Dendritic cell treated with granulocyte-macrophage colony-stimulating factor and Interleukin-4, amounts not matched to agents 40 ng/mL and 50 ng/mL, for 4 days (primary cell): ENCODE measurements around the gene SHISAL2A.

Experiments
- H3K27ac Mint-ChIP-seq: one replicate; pipeline ENCODE4 v1.8.0; 2022; ENCODE audit warnings: mild to moderate bottlenecking, mixed read lengths
- H3K27me3 Mint-ChIP-seq: one replicate; pipeline ENCODE4 v1.8.0; 2022; ENCODE audit warnings: mild to moderate bottlenecking, mixed read lengths
- H3K36me3 Mint-ChIP-seq: one replicate; pipeline ENCODE4 v1.8.0; 2022; ENCODE audit warnings: low read depth, mixed read lengths
- H3K4me1 Mint-ChIP-seq: one replicate; pipeline ENCODE4 v1.8.0; 2022; ENCODE audit warnings: low read depth, mixed read lengths
- H3K4me3 Mint-ChIP-seq: one replicate; pipeline ENCODE4 v1.8.0; 2022; ENCODE audit warnings: mild to moderate bottlenecking, moderate library complexity, mixed read lengths
- H3K9me3 Mint-ChIP-seq: one replicate; pipeline ENCODE4 v1.8.0; 2022; ENCODE audit warnings: mixed read lengths
- intact Hi-C: fragments of 100-400 bp; cut with micrococcal nuclease; formaldehyde crosslinking; loops from one replicate; pipeline ENCODE4 v1.15.0; 2022

SHISAL2A gene

DNA sequence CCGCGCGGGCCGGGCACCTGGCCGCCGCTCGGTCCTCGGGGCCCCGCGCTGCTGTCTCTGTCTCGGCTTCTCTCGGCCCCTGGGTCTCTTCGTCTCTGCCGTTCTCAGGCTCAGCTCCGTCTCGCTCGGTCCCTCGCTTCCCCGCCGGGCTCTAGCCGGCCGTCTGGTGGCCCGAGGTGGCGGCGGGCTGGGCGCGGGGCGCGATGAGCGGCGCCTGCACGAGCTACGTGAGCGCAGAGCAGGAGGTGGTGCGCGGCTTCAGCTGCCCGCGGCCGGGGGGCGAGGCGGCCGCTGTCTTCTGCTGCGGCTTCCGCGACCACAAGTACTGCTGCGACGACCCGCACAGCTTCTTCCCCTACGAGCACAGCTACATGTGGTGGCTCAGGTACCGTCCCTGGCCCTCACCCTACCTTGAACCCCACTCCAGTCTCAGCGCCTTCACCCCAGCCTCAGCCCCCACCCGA is 355 bp downstream of the SHISAL2A start:
- no peak overlapping the region for H3K27ac Mint-ChIP-seq
- H3K4me1 Mint-ChIP-seq: peaks cover 42% of the 10 kb centered on the region

DNA sequence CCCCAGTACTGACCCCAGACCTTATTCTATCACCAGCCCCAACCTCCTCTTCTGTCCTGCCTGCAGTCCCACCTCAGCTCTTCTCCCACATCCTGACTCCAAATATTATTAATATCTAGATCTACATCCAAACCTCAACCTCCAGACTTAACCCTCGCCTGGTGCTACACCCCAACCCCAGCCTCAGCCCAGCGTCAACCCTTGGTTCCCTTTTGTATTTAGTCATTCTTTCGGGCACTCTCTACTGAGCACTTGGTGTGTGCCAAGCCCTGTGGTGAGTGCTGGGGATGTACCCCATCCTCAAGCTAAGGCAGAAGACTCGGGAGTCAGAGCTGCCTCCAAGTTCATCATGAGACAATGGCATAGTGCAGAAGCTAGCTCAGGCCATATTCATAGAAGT is 1.1 kb downstream of the SHISAL2A start:
- Mint-ChIP-seq H3K4me1 (peaks cover 43% of the 10 kb centered on the region), H3K4me3 (no peak overlapping the region), H3K27ac (no peak overlapping the region), H3K9me3 (no peaks in the 10 kb centered on the region), H3K27me3 (peaks cover 33% of the 10 kb centered on the region), H3K36me3 (no peaks in the 10 kb centered on the region)
- intact Hi-C loops: no loop called here

More for the DNA sequence above, 355 bp downstream of the SHISAL2A start:
- H3K36me3 Mint-ChIP-seq: no peaks in the 10 kb centered on the region
- H3K9me3 Mint-ChIP-seq: no peaks in the 10 kb centered on the region
- intact Hi-C loops: no loop called here
- H3K27me3 Mint-ChIP-seq: peaks cover 33% of the 10 kb centered on the region
- H3K4me3 Mint-ChIP-seq: peak overlapping the region; percentile 78

DNA sequence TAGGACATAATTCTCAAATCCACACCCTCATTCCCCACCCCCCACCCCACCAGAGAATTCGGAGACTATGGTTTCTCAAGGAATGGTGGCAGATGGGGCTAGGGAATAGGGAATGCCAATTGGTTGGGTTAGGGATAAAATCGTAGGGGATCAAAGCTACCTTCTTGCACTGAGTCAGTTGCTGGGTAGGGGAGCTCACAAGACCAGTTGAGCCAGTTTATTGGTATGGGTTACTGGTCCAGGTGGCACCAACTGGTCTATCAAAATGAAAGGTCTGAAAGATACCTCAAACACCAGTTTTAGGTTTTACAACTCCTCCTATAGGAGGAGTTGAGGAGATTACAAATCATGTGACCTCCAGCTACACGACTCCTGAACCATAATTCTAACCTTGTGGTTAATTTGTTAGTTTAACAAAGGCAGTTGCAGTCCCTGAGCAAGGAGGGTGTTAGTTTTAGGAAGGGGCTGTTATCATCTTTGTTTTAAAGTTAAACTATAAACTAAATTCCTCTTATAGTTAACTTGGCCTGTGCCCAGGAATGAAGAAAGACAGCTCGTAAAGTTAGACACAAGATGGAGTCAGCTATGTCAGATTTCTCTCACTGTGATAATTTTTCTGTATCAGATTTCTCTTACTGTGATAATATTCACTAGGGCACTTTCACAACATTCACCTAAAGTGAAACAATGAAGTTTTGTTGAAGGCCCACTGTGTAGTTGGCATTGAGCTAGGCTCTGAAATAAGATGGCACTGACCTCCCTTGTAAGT is 2.5 kb downstream of the SHISAL2A start:
- peaks cover 43% of the 10 kb centered on the region for H3K4me1 Mint-ChIP-seq
- intact Hi-C loops: no loop called here
- no peaks in the 10 kb centered on the region for H3K36me3 Mint-ChIP-seq
- H3K4me3 Mint-ChIP-seq: no peak overlapping the region
- H3K9me3 Mint-ChIP-seq: no peaks in the 10 kb centered on the region
- H3K27me3 Mint-ChIP-seq: peaks cover 33% of the 10 kb centered on the region
- no peak overlapping the region for H3K27ac Mint-ChIP-seq

DNA sequence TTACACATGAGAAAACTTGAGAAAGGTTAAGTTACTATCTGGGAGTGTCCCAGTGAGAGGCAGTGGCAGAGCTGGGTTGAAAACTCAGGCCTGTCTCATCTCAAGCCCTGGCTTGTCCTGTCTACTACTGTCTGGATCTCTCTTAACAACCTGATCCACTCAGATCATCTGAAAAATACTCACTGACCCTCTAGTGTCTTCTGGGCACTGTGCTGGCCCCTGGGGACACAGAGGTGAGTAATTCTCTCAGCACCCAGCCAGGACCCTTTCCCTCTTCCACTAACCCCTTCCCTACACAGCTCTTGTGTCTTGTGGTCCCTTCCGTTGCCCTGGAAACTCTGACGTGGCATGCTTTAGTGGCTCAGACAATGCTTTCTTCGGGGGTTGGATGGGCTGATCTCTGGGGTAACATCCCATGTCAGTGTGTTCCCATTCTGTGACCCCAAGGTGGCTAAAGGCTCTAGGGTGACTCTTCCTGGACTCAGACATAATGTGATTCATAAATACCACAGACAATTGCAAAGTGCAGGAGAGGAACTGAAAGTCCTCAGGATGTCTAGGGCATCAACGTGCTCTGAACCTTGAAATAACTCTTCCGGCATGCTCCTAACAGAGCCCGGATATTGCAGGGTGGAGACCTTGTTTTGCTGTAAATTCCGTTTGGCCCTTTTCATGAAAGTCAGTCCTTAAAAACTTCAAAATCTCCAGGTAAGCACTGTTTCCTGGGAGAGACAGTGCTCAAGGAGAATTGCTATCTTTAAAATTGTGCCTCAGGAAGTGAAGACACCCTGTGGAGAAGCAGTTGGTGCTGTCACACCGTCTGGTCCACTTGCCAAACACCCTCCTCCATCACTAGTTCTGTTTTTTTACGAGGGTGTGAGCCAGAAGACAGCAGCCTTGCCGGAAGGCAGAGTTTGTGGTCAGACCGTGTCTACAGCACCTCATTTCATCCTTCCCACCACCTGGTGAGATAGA is 4.0 kb downstream of the SHISAL2A start:
- Mint-ChIP-seq H3K4me1 (peaks cover 45% of the 10 kb centered on the region), H3K9me3 (no peaks in the 10 kb centered on the region), H3K36me3 (no peaks in the 10 kb centered on the region), H3K4me3 (no peak overlapping the region), H3K27me3 (peaks cover 25% of the 10 kb centered on the region), H3K27ac (no peak overlapping the region)
- intact Hi-C loops: no loop called here

DNA sequence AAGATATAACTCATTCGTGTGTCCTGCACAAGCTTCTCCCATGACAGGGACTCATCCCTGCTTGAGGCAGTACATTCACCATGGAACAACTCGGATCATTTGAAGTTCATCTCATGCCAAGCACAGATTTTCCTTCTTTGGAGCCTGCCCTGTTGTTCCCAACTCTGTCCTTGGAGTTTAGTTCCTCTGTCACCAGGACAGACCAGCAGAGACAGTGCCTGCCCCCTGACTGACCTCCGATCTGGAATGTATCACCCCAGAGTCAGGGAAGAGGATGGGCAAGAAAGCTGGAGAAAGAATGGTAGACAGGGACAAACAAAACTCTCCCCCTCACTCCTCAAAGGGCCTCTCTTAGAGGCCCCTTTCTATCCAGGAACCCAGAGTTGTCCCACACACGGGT is 5.0 kb downstream of the SHISAL2A start:
- Mint-ChIP-seq H3K27me3 (peaks cover 15% of the 10 kb centered on the region), H3K27ac (no peak overlapping the region), H3K36me3 (no peaks in the 10 kb centered on the region), H3K9me3 (no peaks in the 10 kb centered on the region), H3K4me3 (no peak overlapping the region), H3K4me1 (peaks cover 39% of the 10 kb centered on the region)
- intact Hi-C loops: no loop called here

DNA sequence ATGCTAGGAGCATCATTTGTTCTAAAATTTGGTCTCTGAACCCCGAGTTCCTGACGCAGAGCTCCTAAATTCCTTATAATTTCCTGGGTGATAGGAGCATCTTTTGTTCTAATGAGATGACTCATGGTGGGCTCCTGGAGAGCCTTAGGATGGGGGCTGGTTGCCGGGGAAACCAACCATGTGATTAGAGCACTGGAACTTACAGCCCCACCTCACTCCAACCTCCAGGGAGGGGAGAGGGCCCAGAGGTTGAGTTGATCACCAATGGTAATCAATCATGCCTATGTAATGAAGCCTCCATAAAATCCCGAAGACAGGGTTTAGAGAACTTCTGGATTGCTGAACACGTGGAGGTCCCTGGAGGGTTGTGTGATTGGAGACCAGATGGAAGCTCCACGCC is 7.7 kb downstream of the SHISAL2A start:
- no peaks in the 10 kb centered on the region for H3K9me3 Mint-ChIP-seq
- peaks cover 27% of the 10 kb centered on the region for H3K4me1 Mint-ChIP-seq
- H3K36me3 Mint-ChIP-seq: no peaks in the 10 kb centered on the region
- H3K27ac Mint-ChIP-seq: no peak overlapping the region
- H3K27me3 Mint-ChIP-seq: peaks cover 3% of the 10 kb centered on the region
- intact Hi-C loops: no loop called here
- H3K4me3 Mint-ChIP-seq: no peak overlapping the region

DNA sequence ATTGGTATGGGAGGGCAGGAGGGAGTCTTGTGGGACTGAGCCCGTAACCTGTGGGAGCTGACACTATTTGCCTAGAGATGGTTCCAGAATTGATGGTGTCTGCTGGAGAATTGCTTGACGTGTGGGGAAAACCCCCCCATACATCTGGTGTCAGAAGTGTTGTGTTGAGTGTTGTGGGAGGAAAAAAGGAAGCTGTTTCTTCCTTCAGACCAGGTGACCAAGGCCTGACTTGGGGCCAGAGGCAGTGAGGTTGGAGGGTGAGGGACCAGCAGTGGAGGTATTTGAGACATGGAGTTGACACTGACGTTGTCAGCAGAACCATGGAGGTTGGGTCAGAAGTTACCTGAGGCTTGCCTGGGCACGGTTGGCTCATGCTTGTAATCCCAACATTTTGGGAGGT is 8.3 kb downstream of the SHISAL2A start:
- Mint-ChIP-seq H3K27me3 (peaks cover 3% of the 10 kb centered on the region), H3K36me3 (no peaks in the 10 kb centered on the region), H3K4me1 (peaks cover 27% of the 10 kb centered on the region), H3K4me3 (no peak overlapping the region), H3K27ac (peak overlapping the region; percentile 6), H3K9me3 (no peaks in the 10 kb centered on the region)
- intact Hi-C loops: no loop called here

DNA sequence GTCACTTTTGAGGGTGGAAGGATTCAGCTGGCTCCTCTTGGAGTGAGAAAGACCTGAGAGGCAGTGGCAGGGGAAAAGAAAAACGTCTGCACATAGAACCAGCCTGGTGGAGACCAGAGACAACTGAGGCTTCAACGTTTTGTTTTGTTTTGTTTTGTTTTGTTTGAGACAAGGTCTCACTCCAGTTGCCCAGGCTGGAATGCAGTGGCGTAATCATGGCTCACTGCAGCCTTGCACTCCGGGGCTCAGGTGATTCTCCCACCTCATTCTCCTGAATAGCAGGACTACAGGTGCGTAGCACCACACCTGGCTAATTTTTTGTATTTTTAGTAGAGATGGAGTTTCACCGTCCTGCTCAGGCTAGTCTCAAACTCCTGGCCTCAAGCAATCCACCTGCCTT is 12.3 kb downstream of the SHISAL2A start:
- H3K36me3 Mint-ChIP-seq: no peaks in the 10 kb centered on the region
- H3K27me3 Mint-ChIP-seq: no peaks in the 10 kb centered on the region
- no peak overlapping the region for H3K4me3 Mint-ChIP-seq
- no peak overlapping the region for H3K27ac Mint-ChIP-seq
- H3K9me3 Mint-ChIP-seq: no peaks in the 10 kb centered on the region
- H3K4me1 Mint-ChIP-seq: peaks cover 8% of the 10 kb centered on the region
- intact Hi-C loops: no loop called here

DNA sequence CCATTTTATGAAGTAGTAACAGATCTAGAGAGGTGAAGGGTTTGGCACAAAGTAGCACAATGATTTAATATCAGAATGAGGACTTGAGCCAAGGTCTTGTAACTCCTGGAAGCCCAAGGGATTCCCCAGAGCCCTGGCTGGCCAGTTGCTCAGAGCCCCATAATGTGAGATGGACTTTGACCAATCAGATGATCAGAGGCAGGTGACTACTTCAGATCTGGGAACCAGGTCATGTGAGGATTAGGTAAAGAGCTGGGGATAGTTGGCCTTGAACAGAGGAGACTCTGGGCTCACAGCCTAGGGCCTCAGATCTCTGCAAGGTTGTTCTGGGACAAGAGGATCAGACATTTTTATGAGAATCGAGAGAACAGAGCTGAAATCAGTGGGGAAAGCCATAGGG is 18.9 kb downstream of the SHISAL2A start:
- H3K4me3 Mint-ChIP-seq: no peak overlapping the region
- H3K9me3 Mint-ChIP-seq: no peaks in the 10 kb centered on the region
- no peaks in the 10 kb centered on the region for H3K36me3 Mint-ChIP-seq
- H3K27me3 Mint-ChIP-seq: no peaks in the 10 kb centered on the region
- intact Hi-C loops: no loop called here
- H3K4me1 Mint-ChIP-seq: peaks cover 6% of the 10 kb centered on the region
- no peak overlapping the region for H3K27ac Mint-ChIP-seq

DNA sequence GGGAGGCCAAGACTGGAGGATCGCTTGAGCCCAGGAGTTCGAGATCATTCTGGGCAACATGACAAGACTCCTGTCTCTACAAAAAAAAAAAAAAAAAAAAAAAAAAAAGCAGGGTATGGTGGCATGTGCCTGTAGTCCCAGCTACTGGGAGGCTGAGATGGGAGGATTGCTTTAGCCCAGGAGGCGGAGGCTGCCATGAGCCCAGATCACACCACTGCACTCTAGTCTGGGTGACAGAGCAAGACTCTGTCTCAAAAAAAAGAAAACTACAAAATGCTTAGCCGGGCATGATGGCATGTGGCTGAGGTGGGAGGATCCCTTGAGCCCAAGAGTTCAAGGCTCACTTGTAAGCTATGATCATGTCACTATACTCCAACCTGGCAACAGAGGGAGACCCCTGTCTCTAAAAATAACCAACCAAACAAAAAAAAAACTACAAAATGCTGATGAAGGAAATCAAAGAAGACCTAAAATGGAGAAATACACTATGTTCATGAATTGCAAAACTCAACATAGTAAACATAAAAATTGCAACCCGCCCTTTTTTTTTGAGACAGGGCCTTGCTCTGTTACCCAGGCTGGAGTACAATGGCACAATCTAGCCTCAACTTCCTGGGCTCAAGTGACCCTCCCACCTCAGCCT is 20.4 kb downstream of the SHISAL2A start:
- H3K4me3 Mint-ChIP-seq: no peak overlapping the region
- intact Hi-C loops: no loop called here
- H3K27me3 Mint-ChIP-seq: no peaks in the 10 kb centered on the region
- no peaks in the 10 kb centered on the region for H3K9me3 Mint-ChIP-seq
- H3K27ac Mint-ChIP-seq: no peak overlapping the region
- H3K4me1 Mint-ChIP-seq: peaks cover 6% of the 10 kb centered on the region
- no peaks in the 10 kb centered on the region for H3K36me3 Mint-ChIP-seq

DNA sequence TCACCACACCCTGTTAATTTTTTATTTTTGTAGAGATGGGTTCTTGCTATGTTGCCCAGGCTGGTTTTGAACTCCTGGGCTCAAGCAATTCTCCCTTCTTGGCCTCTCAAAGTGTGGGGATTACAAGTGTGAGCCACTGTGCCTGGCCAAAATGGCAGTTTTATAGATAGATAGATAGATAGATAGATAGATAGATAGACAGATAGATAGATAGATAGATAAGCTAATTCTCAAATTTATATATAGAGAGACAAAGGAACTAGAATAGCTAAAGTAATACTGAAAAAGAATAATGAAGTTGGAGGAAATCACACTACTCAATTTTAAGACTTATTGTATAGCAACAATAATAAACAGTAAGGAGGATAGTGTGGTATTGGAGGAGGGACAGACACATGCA is 21.1 kb downstream of the SHISAL2A start:
- no peaks in the 10 kb centered on the region for H3K36me3 Mint-ChIP-seq
- intact Hi-C loops: no loop called here
- no peak overlapping the region for H3K4me3 Mint-ChIP-seq
- no peaks in the 10 kb centered on the region for H3K27me3 Mint-ChIP-seq
- H3K4me1 Mint-ChIP-seq: peaks cover 6% of the 10 kb centered on the region
- no peak overlapping the region for H3K27ac Mint-ChIP-seq
- no peaks in the 10 kb centered on the region for H3K9me3 Mint-ChIP-seq

DNA sequence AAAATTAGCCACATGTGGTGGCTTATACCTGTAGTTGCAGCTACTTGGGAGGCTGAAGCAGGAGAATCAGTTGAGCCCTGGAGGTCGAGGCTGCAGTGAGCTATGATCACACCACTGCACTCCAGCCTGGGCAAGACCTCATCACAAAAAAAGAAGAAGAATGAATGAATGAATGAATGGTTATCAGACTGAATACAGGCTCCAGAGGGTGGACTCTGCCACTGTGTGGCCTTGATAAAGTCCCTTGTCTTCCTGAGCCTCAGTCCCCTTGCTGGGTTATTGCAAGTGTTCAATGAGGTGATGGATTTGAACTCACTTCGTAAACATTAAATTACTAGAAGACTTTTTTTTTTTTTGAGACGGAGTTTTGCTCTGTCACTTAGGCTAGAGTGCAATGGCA is 24.7 kb downstream of the SHISAL2A start:
- H3K27me3 Mint-ChIP-seq: no peaks in the 10 kb centered on the region
- no peaks in the 10 kb centered on the region for H3K9me3 Mint-ChIP-seq
- H3K4me1 Mint-ChIP-seq: peaks cover 6% of the 10 kb centered on the region
- H3K36me3 Mint-ChIP-seq: no peaks in the 10 kb centered on the region
- intact Hi-C loops: no loop called here
- H3K27ac Mint-ChIP-seq: no peak overlapping the region
- H3K4me3 Mint-ChIP-seq: no peak overlapping the region

DNA sequence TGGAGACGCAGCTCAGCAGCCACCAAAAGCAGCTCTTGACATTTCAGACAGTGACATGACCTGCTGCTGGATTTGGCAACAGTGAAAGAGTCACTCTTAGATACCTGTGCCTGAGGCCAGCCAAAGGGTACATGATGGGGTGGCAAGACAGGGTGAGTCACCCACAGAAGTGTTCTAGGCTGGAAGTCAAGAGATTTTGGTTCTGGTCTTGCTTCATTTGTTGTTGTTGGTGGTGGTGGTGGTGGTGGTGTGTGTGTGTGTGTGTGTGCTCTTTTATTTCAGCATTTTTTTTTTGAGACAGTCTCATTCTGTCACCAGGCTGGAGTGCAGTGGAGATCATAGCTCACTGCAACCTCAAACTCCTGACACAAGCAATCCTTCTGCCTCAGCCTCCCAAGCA is 25.8 kb downstream of the SHISAL2A start:
- Mint-ChIP-seq H3K4me3 (no peak overlapping the region), H3K9me3 (no peaks in the 10 kb centered on the region), H3K4me1 (no peaks in the 10 kb centered on the region), H3K27ac (no peak overlapping the region), H3K27me3 (no peaks in the 10 kb centered on the region), H3K36me3 (no peaks in the 10 kb centered on the region)
- intact Hi-C loops: no loop called here

DNA sequence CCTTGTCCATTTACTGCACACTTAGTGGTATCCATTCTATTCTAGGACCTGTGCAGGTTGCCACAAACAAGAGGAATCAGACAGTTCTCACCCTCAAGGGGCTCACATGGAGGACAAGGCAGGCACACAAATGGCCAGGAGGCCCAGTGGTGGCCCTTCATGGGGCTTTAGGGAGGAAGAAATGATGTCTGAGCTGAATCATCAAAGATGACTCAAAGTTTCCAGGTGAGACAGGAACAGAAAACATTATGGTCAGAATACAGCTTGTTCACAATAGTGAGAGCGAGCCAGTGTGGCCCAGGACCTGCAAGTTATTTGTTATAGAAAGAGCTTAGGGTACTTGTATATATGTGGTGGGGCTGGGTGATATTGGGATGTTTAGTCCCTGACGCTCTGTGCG is 26.4 kb downstream of the SHISAL2A start:
- Mint-ChIP-seq H3K27ac (no peak overlapping the region), H3K4me3 (no peak overlapping the region), H3K36me3 (no peaks in the 10 kb centered on the region), H3K4me1 (no peaks in the 10 kb centered on the region), H3K9me3 (no peaks in the 10 kb centered on the region), H3K27me3 (no peaks in the 10 kb centered on the region)
- intact Hi-C loops: no loop called here
